H1 (cell line): ENCODE results near the gene NCF4. TPM values are rescaled to one million over a fixed set of nuclear protein-coding genes. Genes with fewer than 3 reads are reported as not detected.

ENCODE experiments used
- CTCF ChIA-PET: fragments of 300-600 bp; sonication (Branson Sonifier 250); formaldehyde crosslinking; loops from one replicate; lab custom pipeline; 2021; ENCODE audit not compliant: partially characterized antibody; lab: Charles Lee
- POLR2A ChIA-PET: fragments of 300-600 bp; sonication (Branson Sonifier 250); formaldehyde crosslinking; loops from one replicate; lab custom pipeline; 2021; ENCODE audit warnings: inconsistent platforms; ENCODE audit not compliant: partially characterized antibody; lab: Charles Lee
- DNase-seq, 2 experiments: peaks; one replicate each; pipeline versions ENCODE4 v3.0.0 to v3.0.0-alpha.2; 2010 to 2022; ENCODE audit warnings: low spot score in 2 of 2, low read depth in 1 of 2, mixed read lengths in 1 of 2
- FAIRE-seq: peaks from 2 replicates; lab custom pipeline; 2011; peaks lifted over from hg19 to GRCh38; lab: Jason Lieb, UNC
- H2AFZ ChIP-seq: 2 replicates; pipeline ENCODE4 v1.8.1; 2012; ENCODE audit warnings: low read length, inconsistent platforms
- H2AK5ac ChIP-seq: 2 replicates; pipeline ENCODE4 v1.6.1; 2013; ENCODE audit warnings: low read depth, low read length
- H2BK120ac ChIP-seq: replicated peaks from 2 replicates; pipeline ENCODE3; 2013; ENCODE audit warnings: low read depth, low read length, inconsistent platforms
- H2BK12ac ChIP-seq: 2 replicates; pipeline ENCODE4 v1.6.1; 2013; ENCODE audit warnings: low read depth, low read length
- H2BK15ac ChIP-seq: 2 replicates; pipeline ENCODE4 v1.6.1; 2013; ENCODE audit warnings: low read length
- H2BK20ac ChIP-seq: 2 replicates; pipeline ENCODE4 v1.6.1; 2013; ENCODE audit warnings: low read length
- H2BK5ac ChIP-seq: 2 replicates; pipeline ENCODE4 v1.6.1; 2013; ENCODE audit warnings: low read depth, low read length
- H3K14ac ChIP-seq: 2 replicates; pipeline ENCODE4 v1.6.1; 2013; ENCODE audit warnings: inconsistent platforms; ENCODE audit not compliant: insufficient read length
- H3K18ac ChIP-seq: 2 replicates; pipeline ENCODE4 v1.6.1; 2013; ENCODE audit warnings: low read length; ENCODE audit errors: extremely low read depth
- H3K23ac ChIP-seq: 2 replicates; pipeline ENCODE4 v1.6.1; 2013; ENCODE audit warnings: inconsistent platforms; ENCODE audit not compliant: insufficient read length
- H3K23me2 ChIP-seq: 2 replicates; pipeline ENCODE4 v1.6.1; 2013; ENCODE audit warnings: low read depth, low read length
- H3K27ac ChIP-seq: 2 replicates; pipeline ENCODE4 v1.6.1; 2011; ENCODE audit warnings: low read depth, low read length, inconsistent platforms
- H3K27me3 ChIP-seq, 4 experiments: replicated peaks in 1 of 4; 1 replicate in 1 of 4; 2 replicates in 3 of 4; pipeline versions ENCODE4 v1.6.1 to v1.8.1; 2011 to 2013; ENCODE audit warnings: low read length in 3 of 4, mild to moderate bottlenecking in 3 of 4, inconsistent platforms in 2 of 4, mixed read lengths in 2 of 4, moderate library complexity in 1 of 4; ENCODE audit not compliant: control insufficient read depth in 3 of 4, insufficient read depth in 3 of 4; ENCODE audit errors: extremely low read depth in 1 of 4
- H3K36me3 ChIP-seq, 4 experiments: 2 replicates each; pipeline versions ENCODE4 v1.6.1 to v1.8.1; 2011 to 2013; ENCODE audit warnings: mild to moderate bottlenecking in 4 of 4, low read length in 3 of 4, moderate library complexity in 2 of 4, control low read depth in 1 of 4, inconsistent platforms in 1 of 4; ENCODE audit not compliant: insufficient read depth in 4 of 4, control insufficient read depth in 2 of 4
- H3K4ac ChIP-seq: replicated peaks from 2 replicates; pipeline ENCODE3; 2013; ENCODE audit warnings: low read length, low read depth, mixed read lengths, inconsistent platforms; ENCODE audit not compliant: insufficient read length
- H3K4me1 ChIP-seq, 4 experiments: replicated peaks in 1 of 4; 1 replicate in 1 of 4; 2 replicates in 3 of 4; pipeline versions ENCODE4 v1.6.1 to v1.8.1; 2011 to 2013; ENCODE audit warnings: low read length in 3 of 4, inconsistent platforms in 2 of 4, mixed read lengths in 1 of 4; ENCODE audit not compliant: insufficient read depth in 4 of 4, control insufficient read depth in 3 of 4
- H3K4me2 ChIP-seq, 2 experiments: 2 replicates each; pipeline versions ENCODE4 v1.6.1 to v1.8.1; 2011 to 2013; ENCODE audit warnings: low read depth in 2 of 2, low read length in 2 of 2, control low read depth in 1 of 2, inconsistent platforms in 1 of 2, mild to moderate bottlenecking in 1 of 2; ENCODE audit not compliant: insufficient read depth in 1 of 2
- H3K4me3 ChIP-seq, 4 experiments: fragments of 200-600, 300-600 bp in 1 of 4; sonication (generic), shearing (Covaris generic), sonication (Bioruptor Twin) in 1 of 4; 2 replicates each; pipeline versions ENCODE4 v1.5.1 to v1.8.1; 2011 to 2016; ENCODE audit warnings: low read length in 4 of 4, low read depth in 3 of 4, control low read depth in 2 of 4, inconsistent platforms in 2 of 4, mild to moderate bottlenecking in 2 of 4, mixed read lengths in 1 of 4, moderate library complexity in 1 of 4; ENCODE audit not compliant: insufficient read depth in 2 of 4; ENCODE audit errors: extremely low read depth in 1 of 4
- H3K56ac ChIP-seq: replicated peaks from 2 replicates; pipeline ENCODE3; 2013; ENCODE audit warnings: low read depth, mild to moderate bottlenecking, mixed read lengths, low read length, inconsistent platforms; ENCODE audit not compliant: insufficient read length
- H3K79me1 ChIP-seq: 2 replicates; pipeline ENCODE4 v1.6.1; 2013; ENCODE audit warnings: low read depth, low read length, control low read depth
- H3K79me2 ChIP-seq, 2 experiments: 2 replicates each; pipeline versions ENCODE4 v1.6.1 to v1.8.1; 2012 to 2013; ENCODE audit warnings: low read length in 2 of 2, mild to moderate bottlenecking in 2 of 2, inconsistent platforms in 1 of 2; ENCODE audit not compliant: insufficient read depth in 2 of 2, control insufficient read depth in 1 of 2
- H3K9ac ChIP-seq, 4 experiments: replicated peaks in 1 of 4; 1 replicate in 1 of 4; 2 replicates in 3 of 4; pipeline versions ENCODE4 v1.6.1 to v1.8.1; 2011 to 2013; ENCODE audit warnings: low read depth in 3 of 4, low read length in 3 of 4, control low read depth in 2 of 4, mild to moderate bottlenecking in 2 of 4, moderate library complexity in 2 of 4, inconsistent platforms in 1 of 4; ENCODE audit errors: extremely low read depth in 1 of 4
- H3K9me3 ChIP-seq, 2 experiments: 2 replicates each; pipeline versions ENCODE4 v1.6.1 to v1.8.1; 2012 to 2013; ENCODE audit warnings: mild to moderate bottlenecking in 2 of 2, moderate library complexity in 2 of 2, control low read depth in 1 of 2, inconsistent platforms in 1 of 2, low read depth in 1 of 2, low read length in 1 of 2, mixed read lengths in 1 of 2; ENCODE audit not compliant: insufficient read depth in 2 of 2
- H4K20me1 ChIP-seq, 2 experiments: replicated peaks in 1 of 2; 2 replicates each; pipeline versions ENCODE3 to v1.8.1; 2011 to 2013; ENCODE audit warnings: inconsistent platforms in 2 of 2, low read length in 2 of 2, mild to moderate bottlenecking in 1 of 2; ENCODE audit not compliant: insufficient read depth in 2 of 2, control insufficient read depth in 1 of 2
- H4K5ac ChIP-seq: 2 replicates; pipeline ENCODE4 v1.6.1; 2013; ENCODE audit warnings: low read length, low read depth, mixed read lengths, inconsistent platforms; ENCODE audit not compliant: insufficient read length
- H4K8ac ChIP-seq: 2 replicates; pipeline ENCODE4 v1.8.0; 2013; ENCODE audit warnings: mild to moderate bottlenecking, moderate library complexity, low read length, inconsistent platforms; ENCODE audit not compliant: insufficient read depth; ENCODE audit errors: extremely low read depth
- H4K91ac ChIP-seq: replicated peaks from 2 replicates; pipeline ENCODE3; 2013; ENCODE audit warnings: low read length, mixed read lengths, inconsistent platforms; ENCODE audit not compliant: insufficient read length
- FOSL1 ChIP-seq: IDR thresholded peaks from 2 replicates; pipeline ENCODE4 v1.6.1; 2011; ENCODE audit warnings: mild to moderate bottlenecking, low read depth, low read length, moderate library complexity; ENCODE audit not compliant: insufficient read depth
- JUN ChIP-seq: IDR thresholded peaks from 2 replicates; pipeline ENCODE4 v1.6.1; 2011; ENCODE audit warnings: low read depth, mild to moderate bottlenecking, improper control_type of control experiment, low read length
- RBBP5 ChIP-seq: IDR thresholded peaks from 2 replicates; pipeline ENCODE4 v1.7.1; 2012; ENCODE audit warnings: low read depth, mild to moderate bottlenecking, inconsistent platforms, low read length, moderate library complexity, borderline replicate concordance
- SRF ChIP-seq: IDR thresholded peaks from 2 replicates; pipeline ENCODE4 v1.6.1; 2011; ENCODE audit warnings: mild to moderate bottlenecking, low read depth, low read length, moderate library complexity
- WGBS, 2 experiments: shearing (Covaris generic) in 1 of 2; methylation state at CpG; one replicate each; pipeline versions ENCODE4 v1.1.6 to v1.1.7; 2013 to 2015; ENCODE audit warnings: low lambda C conversion rate in 2 of 2, mixed read lengths in 2 of 2, inconsistent platforms in 1 of 2, low coverage in 1 of 2, missing lambda C conversion rate in 1 of 2; ENCODE audit not compliant: insufficient replicate concordance in 2 of 2, insufficient coverage in 1 of 2, insufficient read length in 1 of 2; ENCODE audit errors: extremely low coverage in 1 of 2, missing lambda C conversion rate in 1 of 2; 5-methylcytosine and 5-hydroxymethylcytosine counted together
- polyA plus RNA-seq, 7 experiments: library from polyadenylated mRNA; depleted of rRNA in 3 of 7; stranded (reverse) in 5 of 7; unstranded in 2 of 7; fragments of >200 nt in 5 of 7; fragments of 200-250 nt in 2 of 7; gene quantifications; 1 replicate in 5 of 7; 2 replicates in 1 of 7; 4 replicates in 1 of 7; pipeline versions ENCODE4 v1.2.1 to v1.2.3, GENCODE V29; 2011 to 2013; ENCODE audit warnings: missing spikeins in 2 of 7, mixed read lengths in 2 of 7
- total RNA-seq: library from RNA; stranded (reverse); fragmentation: NEBNext Ultra II Directional; extraction: Animal tissue kit (Norgen Biotek cat#: 25700); gene quantifications from 2 replicates; pipeline ENCODE4 v1.2.1, GENCODE V29; 2021

NCF4 gene
- total and polyA plus RNA-seq, 2 of the 8 experiments (the other 6 are each of a cell fraction or from before 2014, with no cell fraction given), result 0.20 TPM; not detected in 1

DNA sequence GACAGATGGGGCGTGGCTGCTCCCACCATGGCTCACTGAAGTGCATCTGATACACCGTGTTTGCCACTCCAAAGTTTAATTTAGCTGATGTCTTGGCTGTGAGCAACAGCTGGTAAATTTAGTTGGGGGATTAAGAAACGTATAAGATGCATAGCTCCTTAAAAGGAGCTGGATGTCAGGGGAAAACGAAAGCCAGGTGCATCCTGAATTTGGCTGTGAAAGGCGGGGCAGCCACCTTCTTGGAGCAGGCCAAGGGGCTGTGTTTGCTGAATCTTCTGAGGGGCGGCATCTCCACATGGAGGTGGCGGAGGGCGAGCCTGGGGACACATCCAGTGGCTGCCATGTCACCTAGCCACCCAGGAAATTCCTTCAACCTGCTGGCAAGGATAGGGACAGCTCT lies 20.7 kb upstream of the NCF4 start:
- H2AK5ac ChIP-seq, result no peak overlapping the region
- H2AFZ ChIP-seq, result no peak overlapping the region
- no peak overlapping the region for H3K9ac ChIP-seq
- H2BK12ac ChIP-seq, result no peak overlapping the region
- no peak overlapping the region for H2BK20ac ChIP-seq
- no peaks in the 10 kb centered on the region for H3K36me3 ChIP-seq
- no peak overlapping the region for H2BK120ac ChIP-seq
- no peak overlapping the region for H2BK15ac ChIP-seq
- no peak overlapping the region for H3K18ac ChIP-seq
- no peak overlapping the region for H3K4me3 ChIP-seq
- no peak overlapping the region for H2BK5ac ChIP-seq
- no peak for FAIRE-seq
- H3K4ac ChIP-seq, result no peak overlapping the region
- peaks cover 3 to 9% of the 10 kb centered on the region in 2 experiments; a peak in 2 of 4 replicates for H3K9me3 ChIP-seq
- CTCF ChIA-PET, result interaction anchor here (0.9 to 2.0 kb wide), 4 partner anchors 10 to 16 kb away, joined by 4 to 8 read pairs (median 6); no protein-coding TSS in a partner anchor
- H3K79me2 ChIP-seq, result no peaks in the 10 kb centered on the region
- H3K4me1 ChIP-seq, result no peaks in the 10 kb centered on the region
- 83% methylated on average over 8 of the region's 8 CpGs; no CpG with 5 or more reads in 1 of the 2 experiments for WGBS, 2 experiments
- no peaks in the 10 kb centered on the region for H3K27me3 ChIP-seq
- H4K5ac ChIP-seq, result no peak overlapping the region
- no peak overlapping the region for H3K4me2 ChIP-seq
- H3K56ac ChIP-seq, result no peak overlapping the region
- no peak overlapping the region for H4K8ac ChIP-seq
- H3K23me2 ChIP-seq, result peaks cover 3% of the 10 kb centered on the region; the same call in 1 of the 2 replicates
- H3K79me1 ChIP-seq, result no peaks in the 10 kb centered on the region
- H3K23ac ChIP-seq, result no peak overlapping the region
- H3K27ac ChIP-seq, result no peak overlapping the region
- POLR2A ChIA-PET, result no interaction called here
- no peak overlapping the region for H4K91ac ChIP-seq
- H3K14ac ChIP-seq, result no peak overlapping the region
- no peak for DNase-seq
- H4K20me1 ChIP-seq, result no peaks in the 10 kb centered on the region
- no peak for TF ChIP-seq FOSL1
- no peak for TF ChIP-seq RBBP5
- TF ChIP-seq SRF, result no peak
- TF ChIP-seq JUN, result no peak
